C4-2B (cell line): Measurements from ENCODE around the gene SHISAL1.

Source experiments
- H3K27ac ChIP-seq: fragments of 450-650 bp; 2 replicates; pipeline ENCODE4 v1.5.1; 2017
- CTCF ChIP-seq: fragments of 450-650 bp; conservative IDR thresholded peaks from 2 replicates; pipeline ENCODE4 v1.5.1; 2017; ENCODE audit warnings: mild to moderate bottlenecking
- ZFX ChIP-seq: fragments of 450-650 bp; IDR thresholded peaks from 2 replicates; pipeline ENCODE4 v1.6.1; 2017

Gene SHISAL1

GRCh38 chr22:44357296-44357965 lies 44.7 kb upstream of the SHISAL1 start:
- TF ChIP-seq CTCF: no peak
- no peak for TF ChIP-seq ZFX
- no peak overlapping the region for H3K27ac ChIP-seq

GRCh38 chr22:44355716-44356070 lies 42.9 kb upstream of the SHISAL1 start:
- TF ChIP-seq CTCF: no peak
- no peak for TF ChIP-seq ZFX
- no peak overlapping the region for H3K27ac ChIP-seq

GRCh38 chr22:44354288-44354687 lies 41.5 kb upstream of the SHISAL1 start:
- H3K27ac ChIP-seq: no peak overlapping the region
- TF ChIP-seq CTCF (no peak), ZFX (no peak)

- TF ChIP-seq CTCF: no peak
- TF ChIP-seq ZFX: no peak
- H3K27ac ChIP-seq: no peak overlapping the region
Measured at GRCh38 chr22:44353041-44353440, 40.3 kb upstream of the SHISAL1 start.

GRCh38 chr22:44352378-44353035 lies 39.8 kb upstream of the SHISAL1 start:
- no peak overlapping the region for H3K27ac ChIP-seq

GRCh38 chr22:44351685-44352377 lies 39.1 kb upstream of the SHISAL1 start:
- TF ChIP-seq ZFX: no peak
- no peak for TF ChIP-seq CTCF
- H3K27ac ChIP-seq: no peak overlapping the region

More at GRCh38 chr22:44352378-44353035, 39.8 kb upstream of the SHISAL1 start:
- TF ChIP-seq CTCF (no peak), ZFX (no peak)

- no peak for TF ChIP-seq ZFX
- TF ChIP-seq CTCF: no peak
- H3K27ac ChIP-seq: no peak overlapping the region
Measured at GRCh38 chr22:44351037-44351436, 38.3 kb upstream of the SHISAL1 start.
